Prostate gland (tissue), 2 donors: ENCODE data around the gene TRIO. TPM values are rescaled to one million over a fixed set of nuclear protein-coding genes. Genes with fewer than 3 reads are reported as not detected.
"Not testable (repeated sequence)": the region's sequence is repeated elsewhere in the genome, so short reads cannot be mapped to it uniquely, and the experiment has no call there.

Source experiments
- DNase-seq: peaks from one replicate; pipeline ENCODE4 v3.0.0-alpha.2; 2019; ENCODE audit warnings: low spot score
- H3K27ac ChIP-seq, 2 donors: fragments of 200-600 bp; sonication (generic); 2 replicates each; pipeline ENCODE4 v1.5.1; 2017 to 2019
- H3K27me3 ChIP-seq: fragments of 200-600 bp; sonication (generic); replicated peaks from 2 replicates; pipeline ENCODE4 v1.5.1; 2019; ENCODE audit not compliant: insufficient read depth
- H3K36me3 ChIP-seq, 2 donors: fragments of 200-600 bp; sonication (generic); 1 replicate in 1 of 2; 2 replicates in 1 of 2; pipeline versions ENCODE4 v1.5.1 to v1.8.1; 2017 to 2019
- H3K4me1 ChIP-seq: fragments of 200-600 bp; sonication (generic); replicated peaks from 2 replicates; pipeline ENCODE4 v1.5.1; 2019
- H3K4me3 ChIP-seq, 2 donors: fragments of 200-600 bp; sonication (generic); 2 replicates each; pipeline ENCODE4 v1.5.1; 2017 to 2019
- H3K9me3 ChIP-seq: fragments of 200-600 bp; sonication (generic); 2 replicates; pipeline ENCODE4 v1.5.1; 2017
- CTCF ChIP-seq, 4 experiments: fragments of 200-600 bp in 2 of 4; fragments of 450-650 bp in 2 of 4; sonication (generic) in 2 of 4; IDR thresholded peaks; 1 replicate in 3 of 4; 2 replicates in 1 of 4; pipeline ENCODE4 v1.5.1; 2016 to 2019; ENCODE audit warnings: antibody characterized with exemption in 4 of 4, mild to moderate bottlenecking in 2 of 4, moderate library complexity in 2 of 4
- POLR2A ChIP-seq: fragments of 450-650 bp; IDR thresholded peaks from one replicate; pipeline ENCODE4 v1.6.1; 2016; ENCODE audit warnings: antibody characterized with exemption, mild to moderate bottlenecking
- POLR2AphosphoS5 ChIP-seq: sonication (generic); formaldehyde crosslinking; IDR thresholded peaks from one replicate; pipeline ENCODE4 v1.6.1; 2017; ENCODE audit warnings: antibody characterized with exemption
- WGBS: methylation state at CpG from one replicate; pipeline ENCODE4 v1.1.5; 2018; 5-methylcytosine and 5-hydroxymethylcytosine counted together
- intact Hi-C: fragments of 100-400 bp; cut with DNase I; formaldehyde crosslinking; loops from one replicate; pipeline ENCODE4 v1.14.2; 2022
- total RNA-seq, 2 donors: library from RNA; depleted of rRNA; stranded (reverse); fragments of >200 nt; gene quantifications; one replicate each; pipeline ENCODE4 v1.1.0, GENCODE V29; 2016

Gene TRIO
- 100 to 1,000 TPM in 1 of 2 donors, 10 to 100 TPM in 1; 90.3 to 197 TPM for total RNA-seq

GRCh38 chr5:14142827-14143545 lies at the start of gene TRIO:
TRIO (plus strand) TSS chr5:14143342; CDS start chr5:14143726, 384 bp downstream.
- H3K27ac ChIP-seq: peak within 1 kb of the TSS; percentile 94 to 95
- H3K4me3 ChIP-seq: peak within 1 kb of the TSS; percentile 65 to 73
- no peaks in the 10 kb centered on the region for H3K36me3 ChIP-seq
- peaks cover 2% of the 10 kb centered on the region for H3K4me1 ChIP-seq
- peak in 3 of 4 experiments; percentile 46 to 61 (median 59) for TF ChIP-seq CTCF (IDR thresholded peaks at IDR 0.05)
- peak; percentile 77 for TF ChIP-seq POLR2AphosphoS5
- peak; percentile 71 for TF ChIP-seq POLR2A
- no peaks in the 10 kb centered on the region for H3K27me3 ChIP-seq
- peak; percentile 93 for DNase-seq
- no peaks in the 10 kb centered on the region for H3K9me3 ChIP-seq
- under 1% methylated on average over 63 of the region's 79 CpGs for WGBS
- intact Hi-C loops: loop anchor here (2.0 kb wide), 1 partner anchor 42 kb away; no protein-coding TSS in a partner anchor

GRCh38 chr5:14097380-14097779 lies 45.8 kb upstream of the TRIO start:
- WGBS: 85% methylated on average over 2 of the region's 2 CpGs
- H3K27me3 ChIP-seq, H3K4me1 ChIP-seq, H3K4me3 ChIP-seq, H3K9me3 ChIP-seq, H3K36me3 ChIP-seq, H3K27ac ChIP-seq, intact Hi-C loops, DNase-seq: not testable (repeated sequence)

- Histone ChIP-seq H3K4me1 (no peaks in the 10 kb centered on the region), H3K36me3 (no peaks in the 10 kb centered on the region), H3K4me3 (no peak overlapping the region), H3K27me3 (no peaks in the 10 kb centered on the region), H3K27ac (no peak overlapping the region), H3K9me3 (no peaks in the 10 kb centered on the region)
- intact Hi-C loops: no loop called here
- WGBS: 80% methylated on average over 1 of the region's 1 CpG
- TF ChIP-seq CTCF (IDR thresholded peaks at IDR 0.05): no peak
- no peak for TF ChIP-seq POLR2A
- no peak for TF ChIP-seq POLR2AphosphoS5
- no peak for DNase-seq
Measured at GRCh38 chr5:14097998-14098471, 45.1 kb upstream of the TRIO start.

- no peak for DNase-seq
Measured at GRCh38 chr5:14100281-14100680, 42.9 kb upstream of the TRIO start.

GRCh38 chr5:14101922-14102321 lies 41.2 kb upstream of the TRIO start:
- DNase-seq: no peak
- 72% methylated on average over 2 of the region's 2 CpGs for WGBS
- TF ChIP-seq POLR2AphosphoS5 (no peak), POLR2A (no peak)
- Histone ChIP-seq H3K9me3 (no peaks in the 10 kb centered on the region), H3K27ac (no peak overlapping the region), H3K4me1 (no peaks in the 10 kb centered on the region), H3K27me3 (no peaks in the 10 kb centered on the region), H3K4me3 (no peak overlapping the region), H3K36me3 (no peaks in the 10 kb centered on the region)
- intact Hi-C loops: loop anchor here (10.0 kb wide), 1 partner anchor 67 kb away; no protein-coding TSS in a partner anchor

More at GRCh38 chr5:14100281-14100680, 42.9 kb upstream of the TRIO start:
- intact Hi-C loops: loop anchor here (10.0 kb wide), 1 partner anchor 65 kb away; no protein-coding TSS in a partner anchor
- Histone ChIP-seq H3K9me3 (no peaks in the 10 kb centered on the region), H3K4me1 (no peaks in the 10 kb centered on the region), H3K4me3 (no peak overlapping the region), H3K27me3 (no peaks in the 10 kb centered on the region), H3K27ac (no peak overlapping the region), H3K36me3 (no peaks in the 10 kb centered on the region)
- TF ChIP-seq CTCF (IDR thresholded peaks at IDR 0.05) (no peak), POLR2AphosphoS5 (no peak), POLR2A (no peak)
- 92% methylated on average over 10 of the region's 10 CpGs for WGBS

- no peak for DNase-seq
- Histone ChIP-seq H3K4me1 (no peaks in the 10 kb centered on the region), H3K4me3 (no peak overlapping the region), H3K27ac (no peak overlapping the region), H3K36me3 (no peaks in the 10 kb centered on the region), H3K9me3 (no peaks in the 10 kb centered on the region), H3K27me3 (no peaks in the 10 kb centered on the region)
- 82% methylated on average over 1 of the region's 1 CpG for WGBS
- no peak for TF ChIP-seq POLR2AphosphoS5
- TF ChIP-seq POLR2A: no peak
- TF ChIP-seq CTCF (IDR thresholded peaks at IDR 0.05): no peak
- intact Hi-C loops: loop anchor here (10.0 kb wide), 1 partner anchor 68 kb away; no protein-coding TSS in a partner anchor
Measured at GRCh38 chr5:14102666-14103065, 40.5 kb upstream of the TRIO start.
